Endothelial cell (in vitro differentiated cells): Measurements from ENCODE around the gene MMP14. TPM values are rescaled to one million over a fixed set of nuclear protein-coding genes. Genes with fewer than 3 reads are reported as not detected.

ENCODE experiments used
- DNase-seq: peaks from one replicate; pipeline ENCODE4 v3.0.0; 2021; ENCODE audit warnings: low spot score
- H3K27ac Mint-ChIP-seq: one replicate; pipeline ENCODE4 v1.8.0; 2021; ENCODE audit warnings: mixed read lengths, inconsistent platforms; ENCODE audit not compliant: unreplicated experiment
- H3K27me3 Mint-ChIP-seq: one replicate; pipeline ENCODE4 v1.8.0; 2021; ENCODE audit warnings: mild to moderate bottlenecking, moderate library complexity, mixed read lengths, inconsistent platforms; ENCODE audit not compliant: unreplicated experiment
- H3K36me3 Mint-ChIP-seq: one replicate; pipeline ENCODE4 v1.8.0; 2021; ENCODE audit warnings: mild to moderate bottlenecking, low read depth, mixed read lengths, inconsistent platforms; ENCODE audit not compliant: unreplicated experiment
- H3K4me1 Mint-ChIP-seq: one replicate; pipeline ENCODE4 v1.8.0; 2021; ENCODE audit warnings: mild to moderate bottlenecking, mixed read lengths, inconsistent platforms; ENCODE audit not compliant: unreplicated experiment
- H3K4me3 Mint-ChIP-seq: one replicate; pipeline ENCODE4 v1.8.0; 2021; ENCODE audit warnings: mild to moderate bottlenecking, mixed read lengths, inconsistent platforms; ENCODE audit not compliant: unreplicated experiment
- H3K9me3 Mint-ChIP-seq: one replicate; pipeline ENCODE4 v1.8.0; 2021; ENCODE audit warnings: mixed read lengths, inconsistent platforms; ENCODE audit not compliant: unreplicated experiment
- total RNA-seq: library from RNA; stranded (reverse); fragmentation: NEBNext Ultra II Directional; extraction: Animal tissue kit (Norgen Biotek cat#: 25700); gene quantifications from one replicate; pipeline ENCODE4 v1.2.1, GENCODE V29; 2021; ENCODE audit not compliant: unreplicated experiment
- TF ChIP-seq, protein P1 (sequence below): fragments of 200-600 bp; sonication (generic); IDR thresholded peaks from one replicate; pipeline ENCODE4 v1.5.0; 2021; ENCODE audit warnings: antibody characterized with exemption; ENCODE audit not compliant: unreplicated experiment

The MMP14 gene
- total RNA-seq, 1 donor from 2014 or later = 819 TPM

DNA sequence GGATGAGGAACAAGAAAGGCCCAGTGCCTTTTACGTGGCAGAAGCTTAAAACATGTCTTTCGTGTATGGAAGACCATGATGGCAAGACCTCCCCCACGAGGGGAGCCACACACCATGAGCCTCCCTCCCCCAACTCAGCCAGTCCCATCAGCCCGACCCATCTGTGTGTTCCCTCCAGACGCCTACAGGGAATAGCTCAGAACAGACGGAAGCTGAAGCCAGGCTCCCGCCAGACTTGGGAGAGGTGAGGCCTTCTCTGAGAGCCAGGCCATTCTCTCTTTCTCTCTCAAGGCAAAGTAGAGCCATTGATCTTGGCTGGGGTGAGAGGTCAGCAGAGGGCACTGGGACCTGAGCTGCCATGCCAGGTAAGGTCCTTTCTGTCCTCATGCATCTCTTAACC is 56.1 kb downstream of the MMP14 start:
- Mint-ChIP-seq H3K36me3 (peaks cover 7% of the 10 kb centered on the region), H3K27me3 (peaks cover 1% of the 10 kb centered on the region), H3K4me3 (no peak overlapping the region), H3K27ac (no peak overlapping the region), H3K4me1 (peaks cover 5% of the 10 kb centered on the region), H3K9me3 (no peaks in the 10 kb centered on the region)
- TF ChIP-seq, protein P1, sequence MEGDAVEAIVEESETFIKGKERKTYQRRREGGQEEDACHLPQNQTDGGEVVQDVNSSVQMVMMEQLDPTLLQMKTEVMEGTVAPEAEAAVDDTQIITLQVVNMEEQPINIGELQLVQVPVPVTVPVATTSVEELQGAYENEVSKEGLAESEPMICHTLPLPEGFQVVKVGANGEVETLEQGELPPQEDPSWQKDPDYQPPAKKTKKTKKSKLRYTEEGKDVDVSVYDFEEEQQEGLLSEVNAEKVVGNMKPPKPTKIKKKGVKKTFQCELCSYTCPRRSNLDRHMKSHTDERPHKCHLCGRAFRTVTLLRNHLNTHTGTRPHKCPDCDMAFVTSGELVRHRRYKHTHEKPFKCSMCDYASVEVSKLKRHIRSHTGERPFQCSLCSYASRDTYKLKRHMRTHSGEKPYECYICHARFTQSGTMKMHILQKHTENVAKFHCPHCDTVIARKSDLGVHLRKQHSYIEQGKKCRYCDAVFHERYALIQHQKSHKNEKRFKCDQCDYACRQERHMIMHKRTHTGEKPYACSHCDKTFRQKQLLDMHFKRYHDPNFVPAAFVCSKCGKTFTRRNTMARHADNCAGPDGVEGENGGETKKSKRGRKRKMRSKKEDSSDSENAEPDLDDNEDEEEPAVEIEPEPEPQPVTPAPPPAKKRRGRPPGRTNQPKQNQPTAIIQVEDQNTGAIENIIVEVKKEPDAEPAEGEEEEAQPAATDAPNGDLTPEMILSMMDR = no peak
- DNase-seq = no peak

GRCh38 chr14:22893706-22894105 is 57.3 kb downstream of the MMP14 start:
- Mint-ChIP-seq H3K4me1 (peaks cover 10% of the 10 kb centered on the region), H3K36me3 (peaks cover 11% of the 10 kb centered on the region), H3K4me3 (no peak overlapping the region), H3K27me3 (no peaks in the 10 kb centered on the region), H3K9me3 (no peaks in the 10 kb centered on the region), H3K27ac (no peak overlapping the region)
- DNase-seq = no peak
- TF ChIP-seq, protein P1 = no peak

- H3K27ac Mint-ChIP-seq = no peak overlapping the region
- no peak for DNase-seq
- peaks cover 11% of the 10 kb centered on the region for H3K4me1 Mint-ChIP-seq
- H3K36me3 Mint-ChIP-seq = peaks cover 11% of the 10 kb centered on the region
- no peaks in the 10 kb centered on the region for H3K9me3 Mint-ChIP-seq
- H3K27me3 Mint-ChIP-seq = no peaks in the 10 kb centered on the region
- no peak overlapping the region for H3K4me3 Mint-ChIP-seq
- TF ChIP-seq, protein P1 = no peak
Measured at GRCh38 chr14:22895402-22895801, 59.0 kb downstream of the MMP14 start.

DNA sequence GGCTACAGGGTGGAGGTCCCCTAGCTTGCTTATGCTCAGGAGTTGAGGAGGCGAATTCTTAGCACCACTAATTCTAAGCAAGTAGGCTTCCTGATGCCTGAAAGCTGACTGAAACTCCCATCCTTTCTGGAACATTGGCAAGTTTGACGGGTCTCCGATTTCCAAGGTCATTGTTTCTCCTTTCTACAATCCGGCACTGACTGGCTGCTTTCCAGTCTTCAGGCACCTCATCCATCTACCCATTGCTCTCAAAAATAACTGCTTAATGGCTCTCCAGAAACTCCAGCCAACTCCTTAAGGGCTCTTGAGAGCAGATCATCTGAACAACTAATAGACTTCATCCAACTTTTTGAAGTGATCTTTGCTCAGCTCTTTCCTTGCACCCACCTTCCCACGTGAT is 60.0 kb downstream of the MMP14 start:
- H3K4me1 Mint-ChIP-seq = peaks cover 11% of the 10 kb centered on the region
- H3K4me3 Mint-ChIP-seq = no peak overlapping the region
- DNase-seq = no peak
- no peaks in the 10 kb centered on the region for H3K9me3 Mint-ChIP-seq
- TF ChIP-seq, protein P1 = no peak
- peaks cover 18% of the 10 kb centered on the region for H3K36me3 Mint-ChIP-seq
- no peak overlapping the region for H3K27ac Mint-ChIP-seq
- no peaks in the 10 kb centered on the region for H3K27me3 Mint-ChIP-seq

- Mint-ChIP-seq H3K4me1 (peaks cover 11% of the 10 kb centered on the region), H3K27me3 (no peaks in the 10 kb centered on the region), H3K9me3 (no peaks in the 10 kb centered on the region), H3K36me3 (peaks cover 22% of the 10 kb centered on the region), H3K4me3 (no peak overlapping the region), H3K27ac (no peak overlapping the region)
- no peak for DNase-seq
- TF ChIP-seq, protein P1 = no peak
Measured at GRCh38 chr14:22896760-22897159, 60.4 kb downstream of the MMP14 start.
